Adrenal gland (tissue), 12 donors: Measurements from ENCODE around the gene BIRC5. TPM values are rescaled to one million over a fixed set of nuclear protein-coding genes. Genes with fewer than 3 reads are reported as not detected.

Source experiments
- DNase-seq, 7 donors: peaks; one replicate each; pipeline ENCODE4 v3.0.0-alpha.2; 2019 to 2020
- H3K27ac ChIP-seq, 5 donors: fragments of 200-600 bp; sonication (generic) in 4 of 5; 1 replicate in 3 of 5; 2 replicates in 2 of 5; pipeline versions ENCODE4 v1.5.1 to v1.8.0; 2016 to 2020; ENCODE audit warnings: mild to moderate bottlenecking in 1 of 5
- H3K27me3 ChIP-seq: fragments of 200-600 bp; 2 replicates; pipeline ENCODE4 v1.8.0; 2021
- H3K36me3 ChIP-seq, 2 donors: fragments of 200-600 bp; replicated peaks in 1 of 2; 1 replicate in 1 of 2; 2 replicates in 1 of 2; pipeline versions ENCODE4 v1.5.1 to v1.8.0; 2018 to 2022
- H3K4me1 ChIP-seq, 2 donors: fragments of 200-600 bp; replicated peaks in 1 of 2; 1 replicate in 1 of 2; 2 replicates in 1 of 2; pipeline versions ENCODE4 v1.5.1 to v1.8.0; 2018 to 2021
- H3K4me3 ChIP-seq, 4 donors: fragments of 200-600 bp; sonication (generic) in 3 of 4; one replicate each; pipeline ENCODE4 v1.5.1; 2016 to 2018
- H3K9me3 ChIP-seq, 3 donors: fragments of 200-600 bp; sonication (generic) in 1 of 3; replicated peaks in 1 of 3; 1 replicate in 2 of 3; 2 replicates in 1 of 3; pipeline versions ENCODE4 v1.5.1 to v1.8.0; 2016 to 2021
- POLR2A ChIP-seq, 2 donors: fragments of 450-650 bp; IDR thresholded peaks; one replicate each; pipeline ENCODE4 v1.6.1; 2017; ENCODE audit warnings: antibody characterized with exemption in 2 of 2, mild to moderate bottlenecking in 2 of 2, moderate library complexity in 1 of 2
- WGBS, 4 donors: extraction: QIAGEN DNeasy Blood & Tissue Kit in 2 of 4; methylation state at CpG; one replicate each; pipeline versions ENCODE4 v1.1.5 to v1.1.7; 2013 to 2017; 5-methylcytosine and 5-hydroxymethylcytosine counted together
- intact Hi-C, 2 donors: fragments of 100-400 bp; cut with DNase I; formaldehyde crosslinking; loops; one replicate each; pipeline versions ENCODE4 v1.14.1 to v1.15.0; 2022 to 2023
- polyA plus RNA-seq, 3 donors: library from polyadenylated mRNA; stranded (reverse); fragments of 200-250 nt in 2 of 3; fragments of 350-450 nt in 1 of 3; fragmentation: Illumina TruSeq in 1 of 3; extraction: RNeasy Lipid Tissue Mini Kit (QIAGEN cat#74804) in 1 of 3; gene quantifications; one replicate each; pipeline ENCODE4 v1.2.3, GENCODE V29; 2013 to 2014
- total RNA-seq, 9 donors: library from RNA; depleted of rRNA in 4 of 9; stranded (reverse); fragments of >200 nt in 4 of 9; fragments of 120-200 nt in 1 of 9; fragmentation: NEBNext Ultra II Directional in 1 of 9; extraction: Animal tissue kit (Norgen Biotek cat#: 25700) in 1 of 9; gene quantifications; one replicate each; pipeline versions ENCODE4 v1.1.0 to v1.2.4, GENCODE V29; 2013 to 2023
- TF ChIP-seq, protein P1 (sequence below), 6 experiments: fragments of 450-650 bp in 4 of 6; fragments of 200-600 bp in 2 of 6; sonication (generic) in 1 of 6; IDR thresholded peaks; 1 replicate in 5 of 6; 2 replicates in 1 of 6; pipeline versions ENCODE4 v1.5.1 to v1.8.0; 2016 to 2021; ENCODE audit warnings: antibody characterized with exemption in 6 of 6, mild to moderate bottlenecking in 2 of 6, moderate library complexity in 1 of 6
- donor health status: healthy with polysubstance abuse.
- donor health status: Bipolar disorder and iron deficiency.
- donor health status: DM: yes; HTN: yes; CAD: no.
- donor health status: DM: no; HTN: no; CAD: no.
- donor health status: DM: no; HTN: no; CAD: no.
- donor health status: DM: yes; HTN: yes; CAD: no.

The BIRC5 gene
- total and polyA plus RNA-seq, 12 donors, result 0.12 to 17.6 (median 1.3) TPM

DNA sequence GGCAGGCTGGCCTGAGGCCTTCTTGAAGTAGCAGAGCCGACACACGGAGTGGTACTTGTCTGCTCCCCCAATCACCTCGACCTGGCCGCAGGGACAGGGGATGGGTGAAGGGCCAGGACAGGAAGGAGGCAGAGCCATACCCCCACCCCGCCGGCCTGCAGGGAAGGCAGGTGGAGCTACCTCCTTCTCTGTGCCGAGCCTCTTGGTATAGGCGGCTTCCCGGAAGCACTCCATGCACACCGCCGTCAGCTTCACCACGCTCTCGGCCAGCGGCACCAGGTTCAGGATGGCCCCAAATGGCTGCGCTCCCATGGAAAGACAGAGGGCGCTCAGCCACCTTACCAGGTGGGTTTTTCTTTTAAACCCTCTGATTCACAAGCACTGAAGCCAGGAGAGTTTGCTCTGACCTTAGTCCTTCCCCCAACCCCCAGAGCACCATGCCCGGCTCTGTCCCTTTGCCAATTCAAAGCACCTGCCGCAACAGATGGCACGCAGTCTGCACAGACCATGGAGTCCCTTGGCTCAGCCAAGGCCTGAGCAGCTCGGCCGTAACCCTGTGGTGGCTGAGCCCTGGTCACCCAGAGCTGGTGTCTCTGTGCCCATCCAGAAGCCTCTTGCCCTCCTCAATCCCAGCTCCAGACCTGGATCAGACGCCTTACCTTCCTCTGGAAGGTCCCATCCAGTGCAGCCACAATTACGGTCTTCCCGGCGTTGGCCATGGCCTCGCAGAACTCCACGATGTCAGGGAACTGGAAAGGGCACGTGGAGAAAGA lies 39.0 kb upstream of the BIRC5 start:
- DNase-seq, result no peak
- H3K27ac ChIP-seq, result peak overlapping the region in 3 of 5 donors; percentile 39 to 89 (median 71)
- no peak overlapping the region for H3K4me3 ChIP-seq
- intact Hi-C loops, result loop anchor here in 1 of 2 donors (5.0 kb wide), 2 partner anchors 48 to 63 kb away; partner anchors contain the start of gene TMC6
- H3K9me3 ChIP-seq, result no peaks in the 10 kb centered on the region
- H3K27me3 ChIP-seq, result no peaks in the 10 kb centered on the region
- H3K36me3 ChIP-seq, result peaks cover 0 to 7% of the 10 kb centered on the region in 2 donors
- H3K4me1 ChIP-seq, result peaks cover 19 to 60% of the 10 kb centered on the region in 2 donors
- TF ChIP-seq, protein P1, sequence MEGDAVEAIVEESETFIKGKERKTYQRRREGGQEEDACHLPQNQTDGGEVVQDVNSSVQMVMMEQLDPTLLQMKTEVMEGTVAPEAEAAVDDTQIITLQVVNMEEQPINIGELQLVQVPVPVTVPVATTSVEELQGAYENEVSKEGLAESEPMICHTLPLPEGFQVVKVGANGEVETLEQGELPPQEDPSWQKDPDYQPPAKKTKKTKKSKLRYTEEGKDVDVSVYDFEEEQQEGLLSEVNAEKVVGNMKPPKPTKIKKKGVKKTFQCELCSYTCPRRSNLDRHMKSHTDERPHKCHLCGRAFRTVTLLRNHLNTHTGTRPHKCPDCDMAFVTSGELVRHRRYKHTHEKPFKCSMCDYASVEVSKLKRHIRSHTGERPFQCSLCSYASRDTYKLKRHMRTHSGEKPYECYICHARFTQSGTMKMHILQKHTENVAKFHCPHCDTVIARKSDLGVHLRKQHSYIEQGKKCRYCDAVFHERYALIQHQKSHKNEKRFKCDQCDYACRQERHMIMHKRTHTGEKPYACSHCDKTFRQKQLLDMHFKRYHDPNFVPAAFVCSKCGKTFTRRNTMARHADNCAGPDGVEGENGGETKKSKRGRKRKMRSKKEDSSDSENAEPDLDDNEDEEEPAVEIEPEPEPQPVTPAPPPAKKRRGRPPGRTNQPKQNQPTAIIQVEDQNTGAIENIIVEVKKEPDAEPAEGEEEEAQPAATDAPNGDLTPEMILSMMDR (IDR thresholded peaks at IDR 0.05), result no peak
- peak in 1 of 2 donors; percentile 1 for TF ChIP-seq POLR2A (IDR thresholded peaks at IDR 0.05)
- 74 to 90% (median 88%) methylated on average over 10 to 28 of the region's 28 CpGs for WGBS, 4 donors

DNA sequence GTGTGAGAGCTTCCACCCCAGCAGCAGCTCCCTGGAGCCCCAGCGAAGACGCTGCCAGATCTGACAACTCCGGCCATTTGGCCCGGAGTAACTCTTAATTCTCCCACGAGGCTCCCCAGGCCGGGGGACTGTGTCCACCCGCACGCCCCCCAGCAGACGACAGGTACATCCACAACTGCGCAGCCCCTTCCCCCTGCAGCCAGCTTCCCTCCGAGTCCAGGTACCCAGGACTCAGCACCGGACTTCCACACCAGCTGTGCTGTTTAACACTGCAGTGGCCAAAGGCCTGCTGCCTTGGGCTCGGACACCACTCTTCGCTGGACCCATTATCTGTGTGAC lies 38.4 kb upstream of the BIRC5 start:
- H3K4me1 ChIP-seq, result peaks cover 19 to 61% of the 10 kb centered on the region in 2 donors
- intact Hi-C loops, result no loop called here
- no peaks in the 10 kb centered on the region for H3K27me3 ChIP-seq
- H3K36me3 ChIP-seq, result peaks cover 0 to 7% of the 10 kb centered on the region in 2 donors
- H3K4me3 ChIP-seq, result no peak overlapping the region
- no peaks in the 10 kb centered on the region for H3K9me3 ChIP-seq
- TF ChIP-seq POLR2A (IDR thresholded peaks at IDR 0.05), result no peak
- TF ChIP-seq, protein P1 (IDR thresholded peaks at IDR 0.05), result no peak
- DNase-seq, result no peak
- peak overlapping the region in 1 of 5 donors; percentile 89 for H3K27ac ChIP-seq
- 78 to 85% (median 82%) methylated on average over 9 to 14 of the region's 14 CpGs for WGBS, 4 donors

DNA sequence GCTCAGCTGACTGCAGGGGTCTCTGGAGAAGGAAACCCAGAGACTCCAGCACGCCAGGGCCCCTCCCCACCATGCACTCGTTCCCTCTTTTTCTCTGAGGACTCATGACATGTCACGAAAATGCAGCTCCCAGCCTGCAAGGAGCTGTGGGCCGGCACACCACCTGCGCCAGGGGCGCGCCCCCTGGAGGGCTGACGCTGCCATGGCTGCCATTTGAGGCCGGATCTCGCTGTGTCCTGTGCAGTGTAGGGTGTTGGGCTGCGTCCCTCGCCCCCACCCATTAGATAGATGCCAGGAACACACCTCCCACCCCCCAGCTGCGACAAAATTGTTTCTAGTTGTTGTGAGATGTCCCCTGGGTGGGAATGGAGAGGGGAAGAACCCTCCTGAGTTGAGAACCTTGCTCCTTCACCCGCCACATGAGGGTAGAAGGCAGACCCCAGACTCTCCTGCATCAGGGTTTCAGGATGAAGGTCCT lies 37.5 kb upstream of the BIRC5 start:
- 23 to 46% (median 33%) methylated on average over 6 to 14 of the region's 14 CpGs for WGBS, 4 donors
- Histone ChIP-seq H3K9me3 (no peaks in the 10 kb centered on the region), H3K4me1 (peaks cover 19 to 61% of the 10 kb centered on the region in 2 donors), H3K27me3 (no peaks in the 10 kb centered on the region), H3K36me3 (peaks cover 0 to 6% of the 10 kb centered on the region in 2 donors), H3K4me3 (no peak overlapping the region), H3K27ac (no peak overlapping the region)
- DNase-seq, result peak; percentile 63 to 86 (median 76)
- TF ChIP-seq, protein P1 (IDR thresholded peaks at IDR 0.05), result peak; percentile 75 to 91 (median 81)
- TF ChIP-seq POLR2A (IDR thresholded peaks at IDR 0.05), result no peak
- intact Hi-C loops, result loop anchor here in 1 of 2 donors (2.0 kb wide), 1 partner anchor 64 kb away; no protein-coding TSS in a partner anchor

DNA sequence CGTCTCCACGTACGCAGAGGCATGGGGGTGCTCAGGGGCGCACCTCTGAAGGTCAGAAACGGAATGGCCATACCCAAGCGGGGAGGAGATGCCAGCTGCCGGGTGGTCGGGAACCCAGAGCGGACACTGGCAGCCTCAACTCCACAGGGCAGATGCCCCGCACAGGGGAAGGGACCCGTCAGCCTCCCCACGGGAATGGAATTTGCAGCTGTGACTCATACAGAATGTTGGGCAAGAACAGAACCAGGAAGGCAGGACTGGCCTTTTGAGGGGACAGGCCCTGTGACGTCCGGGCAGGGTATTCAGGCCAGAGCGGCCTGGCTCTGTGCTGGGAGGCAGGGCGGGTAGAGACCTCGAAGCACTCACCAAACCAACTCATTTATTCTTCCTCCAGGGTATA lies 34.7 kb upstream of the BIRC5 start:
- Histone ChIP-seq H3K4me1 (peaks cover 7 to 33% of the 10 kb centered on the region in 2 donors), H3K36me3 (no peaks in the 10 kb centered on the region), H3K27ac (peak overlapping the region in 2 of 5 donors; percentile 63 to 65), H3K9me3 (no peaks in the 10 kb centered on the region), H3K27me3 (no peaks in the 10 kb centered on the region), H3K4me3 (no peak overlapping the region)
- intact Hi-C loops, result no loop called here
- TF ChIP-seq, protein P1 (IDR thresholded peaks at IDR 0.05), result no peak
- 73 to 86% (median 77%) methylated on average over 11 to 17 of the region's 17 CpGs for WGBS, 4 donors
- DNase-seq, result peak in 6 of 7 donors; percentile 61 to 80 (median 76)
